Coronary artery (tissue), 2 donors: ENCODE data around the gene DPP8.
A peak's percentile ranks its signal among the peaks of the same experiment; 100 is the strongest.

Experiments used
- DNase-seq: peaks from one replicate; pipeline ENCODE4 v3.0.0-alpha.2; 2017; ENCODE audit warnings: low spot score
- H3K27ac ChIP-seq, 2 donors: fragments of 200-600 bp; sonication (generic); one replicate each; pipeline ENCODE4 v1.5.1; 2016 to 2019
- H3K4me3 ChIP-seq: fragments of 200-600 bp; sonication (generic); 2 replicates; pipeline ENCODE4 v1.5.1; 2016; ENCODE audit warnings: mild to moderate bottlenecking, moderate library complexity
- CTCF ChIP-seq: fragments of 200-600 bp; sonication (generic); IDR thresholded peaks from one replicate; pipeline ENCODE4 v1.5.1; 2019; ENCODE audit warnings: antibody characterized with exemption

Gene DPP8

GRCh38 chr15:65418596-65418995 lies 98.9 kb downstream of the DPP8 start:
- TF ChIP-seq CTCF: no peak
- DNase-seq: no peak
- Histone ChIP-seq H3K4me3 (no peak overlapping the region), H3K27ac (no peak overlapping the region)

GRCh38 chr15:65416845-65417416 lies 100.6 kb downstream of the DPP8 start:
- peak overlapping the region in 1 of 2 donors; percentile 11 for H3K27ac ChIP-seq
- H3K4me3 ChIP-seq: no peak overlapping the region

GRCh38 chr15:65414841-65415621 lies 102.5 kb downstream of the DPP8 start:
- TF ChIP-seq CTCF: no peak
- no peak overlapping the region for H3K27ac ChIP-seq
- DNase-seq: no peak
- H3K4me3 ChIP-seq: no peak overlapping the region

More at GRCh38 chr15:65416845-65417416, 100.6 kb downstream of the DPP8 start:
- TF ChIP-seq CTCF: no peak
- DNase-seq: no peak

GRCh38 chr15:65413760-65414144 lies 103.7 kb downstream of the DPP8 start:
- Histone ChIP-seq H3K4me3 (no peak overlapping the region), H3K27ac (no peak overlapping the region)
- TF ChIP-seq CTCF: no peak
- DNase-seq: no peak

GRCh38 chr15:65413051-65413759 lies 104.3 kb downstream of the DPP8 start:
- TF ChIP-seq CTCF: no peak
- DNase-seq: no peak
- no peak overlapping the region for H3K4me3 ChIP-seq
- no peak overlapping the region for H3K27ac ChIP-seq

- TF ChIP-seq CTCF: no peak
- no peak for DNase-seq
- Histone ChIP-seq H3K4me3 (no peak overlapping the region), H3K27ac (no peak overlapping the region)
Measured at GRCh38 chr15:65412556-65412955, 104.9 kb downstream of the DPP8 start.
